ENCODE results near the gene CD47. TPM values are rescaled to one million over a fixed set of nuclear protein-coding genes. Genes with fewer than 3 reads are reported as not detected.

The CD47 gene
- total and polyA plus RNA-seq, 2 of the 13 experiments (the other 11 are each of a cell fraction or from before 2014, with no cell fraction given): 3.3 to 6.5 TPM

GRCh38 chr3:108008106-108008505 lies 82.7 kb downstream of the CD47 start:
- no peak overlapping the region for H3K9ac ChIP-seq (ENCODE audit: insufficient read depth, low read depth, low read length)
- FAIRE-seq (no peak), DNase-seq (ENCODE audit: low spot score) (no peak), ATAC-seq (no peak)
- POLR2A ChIA-PET: no interaction called here
- H3K79me2 ChIP-seq (ENCODE audit: insufficient read depth, low read length): no peaks in the 10 kb centered on the region
- no peaks in the 10 kb centered on the region for H3K4me1 ChIP-seq (ENCODE audit: insufficient read depth, low read length)
- 41% methylated on average over 2 of the region's 2 CpGs for WGBS (ENCODE audit: low lambda C conversion rate)
- no peak overlapping the region for H3K27ac ChIP-seq (ENCODE audit: extremely low read length, insufficient read depth, low read length)
- no peaks in the 10 kb centered on the region for H4K20me1 ChIP-seq (ENCODE audit: insufficient read depth, low read length)
- no peak overlapping the region for H3K4me2 ChIP-seq (ENCODE audit: low read depth, low read length)
- H3K36me3 ChIP-seq (replicated peaks in 1 of 2; ENCODE audit: control insufficient read depth in 1 of 2, insufficient read depth in 2 of 2, low read length in 2 of 2): no peaks in the 10 kb centered on the region
- no peak overlapping the region for H3K4me3 ChIP-seq (replicated peaks in 1 of 3; ENCODE audit: insufficient read depth in 1 of 3, low read depth in 2 of 3, low read length in 3 of 3)
- no peak overlapping the region for H2AFZ ChIP-seq (ENCODE audit: low read length)
- H3K27me3 ChIP-seq (ENCODE audit: control insufficient read depth in 1 of 2, insufficient read depth in 2 of 2, low read length in 2 of 2): 0 out of 5 replicates have a peak, but pooled peaks cover 0 to 1% of the 10 kb centered on the region in 2 experiments
- in situ Hi-C loops (cut with HindIII; ENCODE audit: extremely low pct_ligation_motif_present, low pct_unique_long_range_greater_than_20kb) (no loop called here), intact Hi-C loops (cut with micrococcal nuclease; ENCODE audit: unreplicated experiment) (no loop called here)
- CTCF ChIA-PET (ENCODE audit: low intra/inter-chr PET ratio, low total read pairs): no interaction called here
- no peak for TF ChIP-seq SP5 (CRISPR knock-in tag; IDR thresholded peaks at IDR 0.05; ENCODE audit: borderline replicate concordance, low read depth)
- no peak for TF ChIP-seq RELA (CRISPR knock-in tag; IDR thresholded peaks at IDR 0.05)
- TF ChIP-seq ZNF781 (CRISPR knock-in tag; IDR thresholded peaks at IDR 0.05; ENCODE audit: borderline replicate concordance, not compliant biosample characterization): no peak
- no peak for TF ChIP-seq POLR2AphosphoS5 (IDR thresholded peaks at IDR 0.05; ENCODE audit: low read depth, low read length)
- H3K9me3 ChIP-seq (ENCODE audit: low read length): no peaks in the 10 kb centered on the region
- BruUV-seq (replicated peaks): no TSS peak

- in situ Hi-C loops (cut with HindIII; ENCODE audit: extremely low pct_ligation_motif_present, low pct_unique_long_range_greater_than_20kb): no loop called here
- no peak overlapping the region for H3K9ac ChIP-seq (ENCODE audit: insufficient read depth, low read depth, low read length)
- no peaks in the 10 kb centered on the region for H3K9me3 ChIP-seq (ENCODE audit: low read length)
- CTCF ChIA-PET (ENCODE audit: low intra/inter-chr PET ratio, low total read pairs): no interaction called here
- WGBS (ENCODE audit: low lambda C conversion rate): 0% methylated on average over 1 of the region's 2 CpGs
- H2AFZ ChIP-seq (ENCODE audit: low read length): no peak overlapping the region
- H3K79me2 ChIP-seq (ENCODE audit: insufficient read depth, low read length): no peaks in the 10 kb centered on the region
- no peaks in the 10 kb centered on the region for H3K27me3 ChIP-seq (ENCODE audit: control insufficient read depth in 1 of 2, insufficient read depth in 2 of 2, low read length in 2 of 2)
- ATAC-seq (no peak), DNase-seq (ENCODE audit: low spot score) (no peak), FAIRE-seq (no peak)
- no peak overlapping the region for H3K4me3 ChIP-seq (replicated peaks in 1 of 3; ENCODE audit: insufficient read depth in 1 of 3, low read depth in 2 of 3, low read length in 3 of 3)
- no TSS peak for BruUV-seq (replicated peaks)
- POLR2A ChIA-PET: no interaction called here
- H3K4me2 ChIP-seq (ENCODE audit: low read depth, low read length): no peak overlapping the region
- H3K4me1 ChIP-seq (ENCODE audit: insufficient read depth, low read length): no peaks in the 10 kb centered on the region
- intact Hi-C loops (cut with micrococcal nuclease; ENCODE audit: unreplicated experiment): no loop called here
- no peaks in the 10 kb centered on the region for H4K20me1 ChIP-seq (ENCODE audit: insufficient read depth, low read length)
- no peak overlapping the region for H3K27ac ChIP-seq (ENCODE audit: extremely low read length, insufficient read depth, low read length)
- no peaks in the 10 kb centered on the region for H3K36me3 ChIP-seq (replicated peaks in 1 of 2; ENCODE audit: control insufficient read depth in 1 of 2, insufficient read depth in 2 of 2, low read length in 2 of 2)
- TF ChIP-seq ZSCAN30 (CRISPR knock-in tag; IDR thresholded peaks at IDR 0.05) (no peak), TGIF2 (CRISPR knock-in tag; IDR thresholded peaks at IDR 0.05) (no peak), ZNF574 (CRISPR knock-in tag; IDR thresholded peaks at IDR 0.05) (no peak), PRDM10 (CRISPR knock-in tag; IDR thresholded peaks at IDR 0.05; ENCODE audit: low read depth) (no peak), ZBTB3 (CRISPR knock-in tag; IDR thresholded peaks at IDR 0.05; ENCODE audit: borderline replicate concordance, low read depth) (no peak), PCBP2 (optimal IDR thresholded peaks at IDR 0.05; ENCODE audit: low read depth, low read length, poor library complexity, severe bottlenecking) (no peak), YEATS4 (CRISPR knock-in tag; IDR thresholded peaks at IDR 0.05; ENCODE audit: borderline replicate concordance) (no peak)
These were observed 83.9 kb downstream of the CD47 start for GRCh38 chr3:108006881-108007331.
